ENCODE measurements around the gene C21orf58.

C21orf58 gene

DNA sequence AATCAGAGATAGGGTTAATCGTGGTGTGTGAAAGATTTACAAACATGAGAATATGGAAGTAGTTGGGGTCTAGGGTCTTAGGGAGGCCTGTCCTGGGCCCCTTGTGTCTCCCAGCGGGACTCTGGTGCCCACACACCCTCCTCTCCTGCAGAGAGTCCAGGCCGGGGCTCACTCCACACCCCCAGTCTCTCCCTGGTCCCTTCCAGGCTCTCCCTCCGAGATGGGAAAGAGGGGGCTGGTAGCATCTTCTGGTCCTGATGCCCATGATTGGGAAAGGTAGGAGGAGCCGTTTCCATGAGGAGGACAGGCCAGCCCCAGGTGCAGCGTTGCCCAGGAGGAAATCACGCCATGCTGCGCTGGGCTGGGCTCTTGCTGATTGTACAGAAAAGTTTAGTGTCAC is 26.9 kb upstream of the C21orf58 start:
- Histone ChIP-seq H2BK12ac (ENCODE audit: low read length) (no peak overlapping the region), H3K27me3 (ENCODE audit: insufficient read depth, low read length) (no peaks in the 10 kb centered on the region), H2AK5ac (ENCODE audit: low read length) (no peak overlapping the region), H3K4me3 (ENCODE audit: low read depth, low read length) (no peak overlapping the region), H3K9ac (ENCODE audit: low read length) (no peak overlapping the region), H3K4ac (ENCODE audit: low read depth, low read length) (no peak overlapping the region), H3K4me1 (ENCODE audit: control insufficient read depth in 1 of 2, insufficient read depth in 2 of 2, low read length in 2 of 2) (peaks cover 0 to 2% of the 10 kb centered on the region in 2 experiments), H2AFZ (ENCODE audit: insufficient read depth, low read length, poor library complexity) (no peak overlapping the region), H3K79me2 (ENCODE audit: control insufficient read depth, insufficient read depth, low read length, poor library complexity) (no peaks in the 10 kb centered on the region), H3K79me1 (ENCODE audit: low read length) (no peaks in the 10 kb centered on the region), H3K36me3 (ENCODE audit: control insufficient read depth in 1 of 2, insufficient read depth in 2 of 2, low read length in 2 of 2) (peaks cover 84 to 89% of the 10 kb centered on the region in 2 experiments), H2BK5ac (ENCODE audit: low read depth, low read length, poor library complexity) (no peak overlapping the region), H3K14ac (ENCODE audit: low read length) (no peak overlapping the region), H3K27ac (ENCODE audit: low read depth, low read length) (no peak overlapping the region), H3K4me2 (ENCODE audit: low read length) (no peak overlapping the region), H2BK120ac (ENCODE audit: insufficient read depth, low read length, poor library complexity) (no peak overlapping the region), H4K91ac (ENCODE audit: low read depth, low read length) (no peak overlapping the region), H4K12ac (ENCODE audit: low read depth, low read length) (no peak overlapping the region), H3K18ac (ENCODE audit: low read length) (no peak overlapping the region), H3K9me3 (ENCODE audit: insufficient read depth, low read depth, low read length) (peaks cover 4% of the 10 kb centered on the region), H4K8ac (ENCODE audit: low read depth, low read length) (no peak overlapping the region), H3K23ac (ENCODE audit: low read length) (no peak overlapping the region)
- 100% methylated on average over 1 of the region's 8 CpGs for WGBS (ENCODE audit: extremely low coverage, insufficient coverage, insufficient read length)
- no peak for DNase-seq

DNA sequence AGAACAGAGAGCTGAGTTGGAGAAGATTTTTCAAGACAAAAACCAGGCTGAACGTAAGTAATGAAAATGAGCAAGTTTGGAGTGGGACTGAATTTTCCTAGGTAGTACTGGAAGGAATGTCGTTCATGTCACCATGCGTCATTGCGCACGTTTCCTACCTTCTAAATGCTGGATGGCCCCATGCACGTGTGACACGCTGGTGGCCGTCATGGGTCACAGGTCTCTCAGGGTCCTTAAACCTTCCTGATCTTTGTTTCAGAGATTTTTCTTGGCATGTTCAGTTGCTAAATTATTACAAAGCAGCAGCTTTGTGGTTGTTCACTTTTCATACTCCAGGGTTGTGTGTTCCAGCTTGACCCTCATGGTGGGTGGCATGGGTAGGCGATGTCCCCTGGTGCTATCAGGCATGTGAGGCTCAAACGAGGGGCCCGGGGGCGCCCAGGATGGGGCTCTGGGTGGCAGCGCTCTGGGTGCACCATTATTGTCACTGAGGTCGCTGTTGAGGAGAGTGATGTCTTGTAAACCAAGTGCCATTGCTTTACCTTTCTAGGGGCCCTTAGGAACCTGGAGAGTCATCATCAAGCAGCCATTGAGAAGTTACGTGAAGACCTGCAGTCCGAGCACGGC is 25.6 kb upstream of the C21orf58 start:
- Histone ChIP-seq H3K18ac (ENCODE audit: low read length) (no peak overlapping the region), H3K79me1 (ENCODE audit: low read length) (no peaks in the 10 kb centered on the region), H3K27me3 (ENCODE audit: insufficient read depth, low read length) (no peaks in the 10 kb centered on the region), H4K8ac (ENCODE audit: low read depth, low read length) (no peak overlapping the region), H4K12ac (ENCODE audit: low read depth, low read length) (no peak overlapping the region), H3K9me3 (ENCODE audit: insufficient read depth, low read depth, low read length) (peaks cover 4% of the 10 kb centered on the region), H3K4ac (ENCODE audit: low read depth, low read length) (no peak overlapping the region), H3K4me1 (ENCODE audit: control insufficient read depth in 1 of 2, insufficient read depth in 2 of 2, low read length in 2 of 2) (peaks cover 0 to 2% of the 10 kb centered on the region in 2 experiments), H4K91ac (ENCODE audit: low read depth, low read length) (no peak overlapping the region), H2BK120ac (ENCODE audit: insufficient read depth, low read length, poor library complexity) (no peak overlapping the region), H3K9ac (ENCODE audit: low read length) (no peak overlapping the region), H3K4me2 (ENCODE audit: low read length) (no peak overlapping the region), H3K36me3 (ENCODE audit: control insufficient read depth in 1 of 2, insufficient read depth in 2 of 2, low read length in 2 of 2) (peaks cover 73 to 77% of the 10 kb centered on the region in 2 experiments), H3K14ac (ENCODE audit: low read length) (no peak overlapping the region), H3K23ac (ENCODE audit: low read length) (no peak overlapping the region), H3K4me3 (ENCODE audit: low read depth, low read length) (no peak overlapping the region), H2AK5ac (ENCODE audit: low read length) (no peak overlapping the region), H3K27ac (ENCODE audit: low read depth, low read length) (no peak overlapping the region), H3K79me2 (ENCODE audit: control insufficient read depth, insufficient read depth, low read length, poor library complexity) (no peaks in the 10 kb centered on the region), H2AFZ (ENCODE audit: insufficient read depth, low read length, poor library complexity) (no peak overlapping the region), H2BK12ac (ENCODE audit: low read length) (no peak overlapping the region), H2BK5ac (ENCODE audit: low read depth, low read length, poor library complexity) (no peak overlapping the region)
- no peak for DNase-seq
- WGBS (ENCODE audit: extremely low coverage, insufficient coverage, insufficient read length), result no CpG with 5 or more reads among the region's 17 CpGs

DNA sequence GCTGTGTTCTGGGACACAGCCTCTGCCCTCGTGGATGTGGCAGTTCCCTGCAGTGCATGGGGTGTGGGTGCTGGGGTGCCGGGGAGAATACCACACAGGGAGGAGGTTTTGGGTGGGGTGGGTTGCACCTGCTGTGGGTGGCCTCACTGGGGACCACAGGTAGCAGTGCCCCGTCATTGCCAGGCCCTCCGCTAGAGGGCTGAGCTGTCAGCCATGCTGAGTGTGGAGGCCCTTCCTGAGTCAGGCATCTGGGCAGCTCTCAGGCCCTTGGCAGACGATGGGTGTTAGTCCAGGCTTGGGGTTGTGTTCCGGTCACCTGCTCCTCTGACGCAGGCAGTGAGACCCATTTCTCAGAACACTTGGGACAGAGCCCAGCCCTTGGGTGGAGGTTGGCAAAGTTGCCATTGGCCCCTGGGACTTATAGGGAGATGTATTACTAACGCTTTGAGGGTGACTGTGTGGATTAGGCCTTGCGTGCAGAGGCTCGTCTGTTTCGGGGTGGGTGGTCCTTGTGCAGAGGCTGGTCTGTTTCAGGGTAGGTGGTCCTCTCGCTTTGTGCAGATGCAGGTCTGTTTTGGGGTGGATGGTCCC is 24.2 kb upstream of the C21orf58 start:
- Histone ChIP-seq H3K36me3 (ENCODE audit: control insufficient read depth in 1 of 2, insufficient read depth in 2 of 2, low read length in 2 of 2) (peaks cover 59 to 64% of the 10 kb centered on the region in 2 experiments), H3K23ac (ENCODE audit: low read length) (no peak overlapping the region), H3K27ac (ENCODE audit: low read depth, low read length) (no peak overlapping the region), H2BK12ac (ENCODE audit: low read length) (no peak overlapping the region), H3K79me1 (ENCODE audit: low read length) (no peaks in the 10 kb centered on the region), H3K4me2 (ENCODE audit: low read length) (no peak overlapping the region), H4K12ac (ENCODE audit: low read depth, low read length) (no peak overlapping the region), H3K4ac (ENCODE audit: low read depth, low read length) (no peak overlapping the region), H3K14ac (ENCODE audit: low read length) (no peak overlapping the region), H2AFZ (ENCODE audit: insufficient read depth, low read length, poor library complexity) (no peak overlapping the region), H3K9ac (ENCODE audit: low read length) (no peak overlapping the region), H3K4me1 (ENCODE audit: control insufficient read depth in 1 of 2, insufficient read depth in 2 of 2, low read length in 2 of 2) (peaks cover 0 to 2% of the 10 kb centered on the region in 2 experiments), H3K79me2 (ENCODE audit: control insufficient read depth, insufficient read depth, low read length, poor library complexity) (no peaks in the 10 kb centered on the region), H4K8ac (ENCODE audit: low read depth, low read length) (no peak overlapping the region), H4K91ac (ENCODE audit: low read depth, low read length) (no peak overlapping the region), H3K27me3 (ENCODE audit: insufficient read depth, low read length) (no peaks in the 10 kb centered on the region), H2BK5ac (ENCODE audit: low read depth, low read length, poor library complexity) (no peak overlapping the region), H2AK5ac (ENCODE audit: low read length) (no peak overlapping the region), H3K4me3 (ENCODE audit: low read depth, low read length) (no peak overlapping the region), H3K18ac (ENCODE audit: low read length) (peak overlapping the region; percentile 16), H3K9me3 (ENCODE audit: insufficient read depth, low read depth, low read length) (peaks cover 1% of the 10 kb centered on the region), H2BK120ac (ENCODE audit: insufficient read depth, low read length, poor library complexity) (no peak overlapping the region)
- no peak for DNase-seq
- WGBS (ENCODE audit: extremely low coverage, insufficient coverage, insufficient read length), result no CpG with 5 or more reads among the region's 12 CpGs

DNA sequence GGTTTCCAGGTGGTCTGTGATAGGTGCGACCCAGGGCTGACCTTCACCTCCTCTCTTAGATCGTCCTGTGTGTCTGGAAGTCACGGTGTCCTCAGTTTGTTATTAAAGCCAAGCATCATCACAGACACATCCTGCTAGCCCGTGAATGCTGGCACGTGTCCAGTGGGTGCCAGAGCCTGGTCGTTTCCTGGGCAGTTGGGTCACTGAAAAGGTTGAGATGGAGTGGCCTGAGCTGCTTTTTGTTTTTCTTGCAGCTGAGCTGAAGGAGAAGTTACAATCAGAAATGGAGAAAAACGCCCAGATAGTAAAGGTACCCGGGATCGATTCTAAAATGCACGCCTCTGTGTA is 23.5 kb upstream of the C21orf58 start:
- Histone ChIP-seq H3K9ac (ENCODE audit: low read length) (no peak overlapping the region), H4K12ac (ENCODE audit: low read depth, low read length) (no peak overlapping the region), H2BK12ac (ENCODE audit: low read length) (no peak overlapping the region), H3K79me2 (ENCODE audit: control insufficient read depth, insufficient read depth, low read length, poor library complexity) (no peaks in the 10 kb centered on the region), H3K27ac (ENCODE audit: low read depth, low read length) (no peak overlapping the region), H2BK5ac (ENCODE audit: low read depth, low read length, poor library complexity) (no peak overlapping the region), H3K9me3 (ENCODE audit: insufficient read depth, low read depth, low read length) (peaks cover 1% of the 10 kb centered on the region), H4K91ac (ENCODE audit: low read depth, low read length) (no peak overlapping the region), H3K4me1 (ENCODE audit: control insufficient read depth in 1 of 2, insufficient read depth in 2 of 2, low read length in 2 of 2) (peaks cover 0 to 2% of the 10 kb centered on the region in 2 experiments), H4K8ac (ENCODE audit: low read depth, low read length) (no peak overlapping the region), H3K4ac (ENCODE audit: low read depth, low read length) (no peak overlapping the region), H3K18ac (ENCODE audit: low read length) (no peak overlapping the region), H2AK5ac (ENCODE audit: low read length) (no peak overlapping the region), H3K4me2 (ENCODE audit: low read length) (no peak overlapping the region), H3K14ac (ENCODE audit: low read length) (no peak overlapping the region), H2BK120ac (ENCODE audit: insufficient read depth, low read length, poor library complexity) (no peak overlapping the region), H2AFZ (ENCODE audit: insufficient read depth, low read length, poor library complexity) (no peak overlapping the region), H3K36me3 (ENCODE audit: control insufficient read depth in 1 of 2, insufficient read depth in 2 of 2, low read length in 2 of 2) (peaks cover 52 to 56% of the 10 kb centered on the region in 2 experiments), H3K79me1 (ENCODE audit: low read length) (no peaks in the 10 kb centered on the region), H3K4me3 (ENCODE audit: low read depth, low read length) (no peak overlapping the region), H3K23ac (ENCODE audit: low read length) (no peak overlapping the region), H3K27me3 (ENCODE audit: insufficient read depth, low read length) (no peaks in the 10 kb centered on the region)
- DNase-seq, result no peak
- WGBS (ENCODE audit: extremely low coverage, insufficient coverage, insufficient read length), result no CpG with 5 or more reads among the region's 10 CpGs

Data from trophoblast cell (in vitro differentiated cells and primary cell).